HG02571 (cell line): ENCODE measurements around the gene STK33.

ENCODE experiments used
- ATAC-seq: cut with Tn5 transposase; IDR thresholded peaks from one replicate; pipeline ENCODE4 v1.9.1; 2021; ENCODE audit warnings: mild to moderate bottlenecking, moderate library complexity; ENCODE audit not compliant: unreplicated experiment

STK33 gene

DNA sequence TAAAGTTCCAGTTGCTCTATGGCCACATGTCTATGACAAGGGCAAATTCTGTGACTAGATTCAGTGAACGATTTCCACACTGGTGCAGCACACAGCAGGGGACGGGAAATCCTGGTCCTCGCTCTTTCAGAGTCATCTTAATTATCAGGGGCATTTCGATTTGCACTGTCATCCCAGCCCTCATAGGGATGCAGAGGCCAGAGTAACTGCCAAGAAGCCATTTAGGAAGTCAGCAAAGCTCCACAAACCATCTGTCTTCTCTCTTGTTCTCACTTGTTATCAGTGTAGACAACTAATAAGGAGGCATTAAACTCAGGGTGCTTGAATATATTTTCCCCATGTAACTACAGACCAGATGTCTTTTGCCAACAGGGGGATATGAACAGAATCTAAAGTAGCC, 151.7 kb downstream of the STK33 start:
- no peak for ATAC-seq

DNA sequence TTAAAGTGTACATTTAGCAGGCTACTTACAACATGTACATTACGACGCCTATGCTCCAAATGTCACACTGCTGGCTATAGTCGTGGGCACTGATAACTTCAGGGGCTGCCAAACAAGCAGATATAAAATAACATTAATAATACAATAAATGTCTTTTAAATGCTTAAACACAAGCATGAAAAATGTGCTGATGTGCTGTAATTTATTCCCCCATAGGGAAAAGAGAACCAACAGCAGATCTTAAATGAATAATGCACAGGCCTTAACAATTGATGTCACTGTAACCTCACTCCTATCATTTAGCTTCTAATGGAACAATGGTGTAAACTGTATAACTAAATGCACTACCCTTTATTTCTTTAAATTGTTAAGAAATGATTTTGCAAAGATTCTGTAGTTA, 153.4 kb downstream of the STK33 start:
- no peak for ATAC-seq

DNA sequence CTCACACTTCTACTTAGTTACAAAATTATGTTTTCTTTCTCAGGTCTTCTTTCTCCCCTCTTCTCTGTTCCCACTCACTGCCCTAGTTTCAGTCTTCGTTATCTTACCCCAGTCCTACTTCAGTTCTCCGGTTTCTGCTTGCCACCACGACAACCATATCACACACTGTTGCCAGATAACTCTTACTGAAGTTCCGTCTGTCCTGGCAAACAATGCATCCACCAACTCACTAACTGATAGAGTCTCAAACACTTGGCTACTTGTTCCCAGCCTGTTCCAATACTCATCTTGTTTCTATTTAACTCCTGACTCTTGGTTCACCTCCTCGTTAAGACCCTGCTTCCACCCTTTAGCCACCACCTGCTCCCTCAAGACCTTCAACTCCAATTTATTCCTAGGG, 164.5 kb downstream of the STK33 start:
- ATAC-seq, result no peak

DNA sequence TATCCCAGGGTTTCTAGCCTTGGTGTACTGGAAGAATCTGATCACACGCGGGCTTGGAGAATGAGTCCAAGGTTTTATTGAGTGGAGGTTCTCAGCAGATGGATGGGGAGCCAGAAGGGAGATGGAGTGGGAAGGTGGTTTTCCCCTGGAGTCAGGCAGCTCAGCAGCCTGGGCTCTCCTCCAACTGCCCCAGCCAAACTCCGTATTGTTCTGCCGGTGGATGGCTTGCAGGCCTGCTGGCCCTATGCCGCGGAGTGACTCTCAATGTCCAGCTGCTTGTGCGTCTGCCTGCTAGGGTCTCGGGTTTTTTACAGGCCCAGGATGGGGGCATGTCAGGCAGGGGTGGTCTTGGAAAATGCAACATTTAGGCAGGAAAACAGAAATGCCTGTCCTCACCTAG, 168.0 kb downstream of the STK33 start:
- no peak for ATAC-seq

DNA sequence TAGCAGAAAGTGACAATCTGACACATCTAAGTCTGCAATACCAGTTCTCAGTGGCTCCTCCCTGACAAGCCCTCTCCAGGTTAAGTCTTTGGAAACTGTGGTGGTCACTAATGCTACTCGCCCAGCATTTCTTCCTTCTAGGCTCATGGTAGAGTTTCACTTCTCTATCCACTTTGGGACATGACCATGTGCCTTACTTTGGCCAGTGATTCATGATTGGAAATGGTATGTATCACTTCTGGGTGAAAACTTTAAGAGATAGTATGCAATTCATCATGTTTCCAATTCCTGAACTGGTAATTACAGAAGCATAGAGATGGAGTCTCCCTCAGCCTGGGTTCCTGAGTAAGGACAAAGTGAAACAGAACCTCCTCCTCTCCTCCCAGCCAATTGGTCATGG, 178.8 kb downstream of the STK33 start:
- no peak for ATAC-seq

DNA sequence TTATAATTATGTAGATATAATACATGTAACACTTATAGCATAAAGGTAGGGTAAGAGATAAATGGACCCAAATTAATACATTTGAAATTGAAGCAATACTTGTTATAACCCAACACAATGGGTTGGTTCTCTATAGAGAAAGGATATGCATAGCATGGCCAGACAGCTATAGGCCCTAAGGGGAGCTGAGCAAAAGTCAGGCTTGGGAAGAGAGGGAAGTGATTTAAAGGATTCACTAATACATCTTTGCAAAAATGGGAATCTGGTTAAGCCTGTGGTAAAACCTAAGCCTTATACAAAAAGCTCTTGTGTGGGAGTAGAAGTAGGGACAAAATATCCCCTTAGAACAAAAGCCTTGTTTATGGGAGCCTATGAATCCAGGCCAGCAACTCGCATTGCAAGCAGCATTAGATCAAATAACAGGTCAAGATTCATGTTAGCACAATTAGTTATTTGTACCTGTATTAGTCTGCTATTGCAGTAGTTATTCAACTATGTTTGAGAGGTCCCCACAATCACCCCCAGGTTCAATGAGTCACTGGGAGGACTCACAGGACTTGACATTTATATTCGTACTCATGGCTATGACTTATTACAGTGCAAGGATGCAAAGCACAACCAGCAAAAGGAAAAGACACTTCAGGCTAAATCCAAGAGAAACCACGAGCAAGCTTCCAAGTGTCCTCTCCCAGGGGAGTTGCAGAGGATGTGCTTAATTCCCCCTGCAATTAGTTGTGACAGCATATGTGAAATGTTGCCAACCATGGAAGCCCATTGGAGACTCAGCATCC, 185.7 kb downstream of the STK33 start:
- ATAC-seq, result no peak

DNA sequence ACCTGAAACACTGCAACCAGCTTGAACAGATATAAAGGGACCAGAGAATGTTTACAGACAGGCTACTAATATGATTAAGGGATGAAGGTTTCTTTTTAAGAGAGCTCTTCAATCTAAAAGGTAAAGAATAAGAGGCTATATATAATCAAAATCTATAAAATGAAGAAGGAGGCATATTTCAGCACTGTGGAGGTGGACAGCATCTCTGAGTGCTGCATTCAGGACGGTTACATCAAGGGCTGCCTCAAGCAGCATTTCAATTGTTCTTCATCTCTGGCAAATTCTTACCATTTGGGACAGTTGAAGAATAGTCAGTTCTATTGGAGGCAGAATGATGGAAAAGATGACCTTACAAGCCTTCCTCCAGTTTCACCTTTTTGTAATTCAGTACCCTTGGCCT, 190.7 kb downstream of the STK33 start:
- ATAC-seq, result no peak

DNA sequence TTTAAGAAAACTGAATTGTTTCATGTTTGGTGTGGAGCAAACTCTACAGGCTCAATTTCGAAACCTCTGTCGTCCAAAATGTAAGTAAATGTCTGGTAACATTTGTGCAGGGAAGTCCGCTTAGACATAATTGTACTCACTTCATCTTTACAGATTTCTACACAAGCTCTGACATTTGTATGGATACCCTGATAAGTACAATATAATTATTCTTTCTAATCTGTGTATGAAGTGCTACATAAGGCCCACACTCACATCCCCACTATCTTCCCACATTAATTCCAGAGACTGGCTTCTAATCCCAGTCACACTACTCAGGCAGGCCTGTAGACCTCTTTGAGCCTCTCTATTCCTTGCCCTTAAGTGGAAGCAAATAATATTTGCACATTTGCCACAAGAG, 201.1 kb downstream of the STK33 start:
- ATAC-seq, result no peak

DNA sequence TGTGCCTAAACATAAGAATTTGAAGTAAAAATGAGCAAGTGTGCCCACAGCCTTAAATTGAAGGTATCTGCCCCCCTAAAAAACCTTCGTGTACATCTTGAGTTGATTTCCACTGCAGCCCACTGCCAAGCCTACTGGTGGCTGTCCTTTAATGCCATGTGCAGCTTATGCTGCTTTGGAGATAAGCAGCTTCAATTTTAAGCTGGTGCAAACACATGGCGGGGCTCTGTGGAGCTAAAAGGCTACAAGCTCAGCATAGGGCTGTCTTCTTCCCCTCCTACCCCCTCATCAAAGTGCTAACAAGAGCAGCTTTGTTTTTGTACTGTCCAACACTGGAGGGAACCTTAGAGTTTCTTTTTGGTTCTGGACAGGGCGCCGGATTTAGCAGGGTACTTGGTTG, 201.9 kb downstream of the STK33 start:
- ATAC-seq, result no peak

DNA sequence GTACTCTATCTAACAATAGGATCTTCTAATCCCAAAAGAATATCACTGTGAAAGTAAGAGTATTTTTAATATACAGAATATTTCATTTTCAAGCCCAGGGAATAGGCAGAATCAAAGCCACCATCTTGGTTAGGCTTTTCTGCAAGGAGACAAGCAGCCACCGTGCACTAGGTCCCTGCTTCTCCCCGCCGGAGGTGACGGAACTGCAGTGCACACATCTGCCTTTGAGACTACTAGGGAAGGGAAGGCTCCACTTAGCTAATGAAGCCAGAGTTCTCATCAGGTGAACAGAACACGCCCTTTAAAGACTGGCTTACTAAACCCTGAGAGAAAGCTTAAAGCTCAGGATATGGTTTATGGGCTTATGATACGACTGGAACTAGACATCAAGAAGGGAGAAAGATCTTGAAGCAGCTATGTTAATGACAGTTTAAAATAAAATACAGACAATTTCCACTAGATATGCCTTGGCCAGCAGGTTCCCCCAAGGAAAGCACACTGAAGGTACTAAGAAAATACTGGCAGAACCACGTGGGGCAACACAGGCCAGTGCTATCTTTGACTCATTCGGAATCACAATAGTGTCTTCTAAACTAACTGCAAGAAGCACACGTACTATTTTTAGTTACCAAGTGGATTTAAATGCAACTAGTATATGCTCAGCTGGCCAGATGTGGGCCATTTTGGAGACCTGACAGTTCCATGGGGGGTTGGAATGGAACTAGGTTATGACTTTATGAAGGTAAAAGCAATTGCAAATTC, 203.0 kb downstream of the STK33 start:
- ATAC-seq, result no peak

DNA sequence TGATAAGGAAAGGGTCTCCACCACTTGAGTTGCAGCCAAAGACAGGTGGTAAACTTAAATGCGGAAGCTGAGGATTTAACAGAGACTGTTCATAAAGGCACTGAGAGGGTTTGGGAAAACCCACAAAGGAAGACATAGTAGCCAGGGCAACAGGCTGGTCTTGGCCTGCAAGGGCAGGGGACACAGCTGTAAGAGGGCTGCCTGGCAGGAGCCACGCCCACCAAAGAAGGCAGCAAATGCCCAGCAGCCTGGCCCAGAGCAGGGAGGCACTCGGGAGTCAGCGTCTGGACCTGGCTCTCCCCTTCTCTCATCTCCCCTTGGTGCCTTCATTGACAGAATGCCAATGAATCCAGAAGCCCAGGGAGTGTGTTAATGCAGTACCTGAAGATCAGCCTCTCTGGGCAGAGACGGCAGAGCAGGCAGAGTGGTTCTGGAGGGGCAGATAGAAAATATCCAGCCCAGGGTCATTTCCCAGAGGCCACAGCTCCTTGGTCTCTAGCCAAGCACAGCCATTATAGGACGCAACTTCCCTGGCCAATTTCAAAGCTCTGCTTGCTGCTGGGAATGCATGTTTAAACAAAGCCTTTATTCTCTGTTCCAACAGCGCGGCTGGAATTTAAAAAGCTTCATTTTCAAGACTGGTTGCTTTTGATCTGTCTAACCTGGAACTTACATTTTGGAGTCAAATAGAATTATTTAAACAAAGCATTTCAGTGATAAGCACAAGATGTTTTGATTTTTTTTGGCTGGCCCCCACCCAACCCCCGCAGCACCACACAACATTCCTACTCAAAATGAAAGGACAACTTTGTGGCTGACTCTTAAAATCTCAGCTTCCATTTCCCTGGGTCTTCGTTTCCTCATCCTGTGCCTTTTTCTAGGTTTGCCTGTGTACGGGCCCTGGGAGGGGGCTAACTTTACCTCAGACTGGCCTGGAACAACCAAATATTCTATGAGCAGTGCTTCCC, 204.7 kb downstream of the STK33 start:
- no peak for ATAC-seq

DNA sequence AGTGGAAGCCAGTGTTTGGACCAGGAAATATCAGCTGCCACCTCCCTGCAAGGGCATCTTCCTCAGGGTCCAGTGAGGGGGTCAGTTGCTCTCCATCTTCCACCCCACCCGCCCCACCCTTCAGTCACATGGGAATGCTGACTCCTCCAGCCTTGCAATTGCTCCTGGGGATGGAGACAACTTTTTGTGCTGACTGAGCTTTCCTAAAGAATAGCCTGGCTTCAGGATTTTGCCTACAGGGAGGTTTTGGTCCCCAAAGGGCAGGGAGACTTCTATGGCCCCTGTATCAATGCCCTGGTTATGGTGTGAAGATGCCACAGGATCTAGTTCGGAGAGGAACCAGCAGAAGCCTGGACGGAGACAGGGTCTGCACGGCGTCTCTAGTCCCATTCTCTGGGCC, 206.3 kb downstream of the STK33 start:
- ATAC-seq, result no peak

DNA sequence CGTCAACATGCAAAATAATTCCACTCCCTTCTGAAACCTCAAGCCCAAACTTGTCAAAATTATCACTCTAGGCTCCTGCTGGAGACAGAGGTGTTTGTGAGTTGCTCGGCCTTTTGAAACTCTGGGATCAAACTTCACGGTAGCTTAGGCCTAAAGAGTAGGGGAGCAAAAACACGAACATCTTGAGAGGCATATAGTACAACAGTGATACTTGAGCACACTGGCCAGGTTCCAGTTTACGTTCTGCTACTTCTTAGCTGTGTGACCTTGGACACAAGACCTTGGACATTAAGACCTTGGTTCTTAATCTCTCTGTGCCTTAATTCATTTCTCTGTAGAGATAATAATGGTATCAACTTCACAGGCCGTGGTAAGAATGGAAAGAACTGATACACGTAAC, 206.9 kb downstream of the STK33 start:
- ATAC-seq, result no peak

DNA sequence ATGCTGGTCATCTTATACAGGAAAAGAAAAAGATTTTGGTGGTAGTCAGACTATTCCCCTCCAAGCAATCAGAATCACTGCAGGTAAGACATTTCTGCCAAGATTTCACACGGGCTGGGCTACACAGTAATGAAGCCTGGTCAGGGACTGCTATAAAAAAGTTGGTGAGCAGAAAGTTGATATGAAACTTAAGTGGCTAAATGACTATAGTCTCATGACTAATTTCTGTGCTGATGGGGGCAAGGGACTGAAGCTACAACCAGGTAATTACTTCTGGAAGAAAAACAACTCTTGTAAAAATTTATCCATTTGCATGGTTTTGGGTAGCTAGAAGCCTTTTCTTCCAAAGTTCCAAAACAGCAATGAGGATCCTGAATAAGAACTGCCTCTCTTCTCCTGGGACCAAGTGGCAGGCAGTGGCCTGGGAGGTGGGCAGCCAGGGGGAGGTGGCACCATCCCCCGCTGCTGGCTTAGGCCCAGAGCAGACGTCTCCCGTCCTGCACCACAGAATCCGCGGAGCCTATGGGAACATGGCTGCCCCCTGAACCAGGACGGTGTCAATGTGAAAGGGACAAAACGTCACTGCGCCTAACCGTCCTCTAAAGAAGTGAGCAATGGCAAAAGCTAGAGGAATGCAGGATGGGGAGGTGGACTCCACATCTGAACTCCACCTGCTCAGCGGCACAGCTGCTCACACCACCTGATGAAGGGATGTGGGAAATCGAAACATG, 207.7 kb downstream of the STK33 start:
- no peak for ATAC-seq

DNA sequence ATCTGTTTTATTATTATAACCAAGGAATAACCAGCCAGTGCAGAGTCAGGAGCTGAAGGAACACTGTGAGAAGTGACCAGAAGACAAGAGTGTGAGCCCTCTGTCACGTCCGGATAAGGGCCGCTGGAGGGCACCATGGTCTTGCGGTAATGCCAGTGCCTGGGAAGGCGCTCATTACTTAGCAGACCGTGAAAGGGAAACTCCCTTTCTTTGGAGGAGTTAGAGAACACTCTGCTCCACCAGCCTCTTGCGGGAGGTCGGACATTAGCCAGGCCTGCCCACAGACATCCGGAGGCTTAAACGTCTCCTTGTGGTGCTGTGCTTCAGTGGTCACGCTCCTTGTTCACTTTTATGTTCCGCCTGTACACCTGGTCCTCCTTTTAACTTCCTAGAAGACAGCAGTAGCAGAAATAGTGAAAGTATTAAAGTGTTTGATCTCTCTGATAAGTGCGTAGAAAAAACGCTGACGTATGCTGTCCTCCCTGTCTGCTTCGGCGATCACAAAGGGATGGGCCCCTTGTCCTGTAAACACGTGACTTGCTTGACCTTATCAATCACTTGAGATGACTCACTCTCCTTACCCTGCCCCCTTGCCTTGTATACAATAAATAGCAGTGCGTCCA, 209.7 kb downstream of the STK33 start:
- ATAC-seq, result no peak

DNA sequence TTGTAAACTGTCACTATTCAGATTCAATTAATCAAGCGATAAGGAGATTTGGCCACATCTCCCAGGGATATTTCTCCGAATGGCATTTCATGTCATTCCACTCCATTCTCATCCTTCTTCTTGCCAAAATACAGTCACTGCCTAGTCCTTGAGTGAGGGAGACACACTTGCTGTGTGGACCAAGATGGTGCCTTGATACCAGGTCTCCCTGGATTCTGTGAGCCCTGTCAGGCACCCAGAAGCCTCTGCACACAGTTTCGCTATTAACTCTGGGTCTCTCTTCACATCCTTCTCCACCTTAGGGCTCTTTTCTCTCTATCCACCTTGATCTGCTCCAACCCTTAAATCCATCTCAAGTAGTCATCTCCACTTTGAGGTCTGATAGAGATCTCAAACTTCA, 210.4 kb downstream of the STK33 start:
- no peak for ATAC-seq

DNA sequence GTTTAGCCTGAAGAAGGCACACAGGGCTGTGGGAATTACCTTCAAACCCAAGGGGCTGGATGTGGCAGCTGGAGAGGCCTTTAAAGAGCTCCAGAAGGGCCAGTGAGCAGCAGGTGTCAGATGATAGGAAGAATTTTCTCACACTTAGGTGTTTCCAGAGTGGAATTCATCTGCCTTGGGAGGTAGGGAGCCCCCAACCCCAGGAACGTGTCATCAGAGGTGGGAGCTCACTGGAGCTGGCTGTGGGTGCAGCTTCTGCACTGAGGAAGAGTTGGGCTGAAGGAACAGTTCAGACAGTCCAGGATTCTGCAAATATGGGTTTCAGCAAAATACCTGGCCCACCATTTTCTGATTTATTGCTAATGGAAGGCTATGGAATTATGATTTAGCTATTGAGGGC, 210.8 kb downstream of the STK33 start:
- ATAC-seq, result no peak

DNA sequence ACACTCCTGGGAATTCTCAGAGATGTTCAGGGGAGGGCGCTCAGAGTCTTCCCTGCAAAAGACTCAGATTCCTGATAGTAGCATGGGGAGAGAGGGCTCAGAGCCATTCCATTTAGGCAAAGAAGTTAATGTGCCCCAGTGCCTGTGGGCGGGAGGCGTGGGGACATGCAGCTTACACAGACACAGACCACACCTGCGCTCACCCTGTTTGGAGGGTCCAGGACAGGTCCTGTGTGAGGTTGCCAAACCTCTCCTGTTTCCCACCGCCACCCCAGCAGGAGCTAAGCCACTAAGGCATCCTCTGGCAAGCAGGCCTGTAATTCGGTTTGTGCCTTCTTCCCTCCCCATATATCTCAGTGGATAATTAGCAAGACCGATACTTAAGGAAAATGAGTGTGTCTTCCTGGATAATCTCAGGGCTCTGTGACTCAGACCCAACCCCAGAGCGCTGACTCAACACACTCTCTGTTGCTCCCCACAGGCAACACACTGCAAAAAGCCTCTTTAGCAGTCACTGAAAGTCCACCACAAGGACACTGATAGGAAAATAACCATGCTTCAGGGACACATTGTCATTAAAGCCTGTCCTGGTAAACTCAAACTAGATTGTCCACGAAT, 211.5 kb downstream of the STK33 start:
- ATAC-seq, result no peak

DNA sequence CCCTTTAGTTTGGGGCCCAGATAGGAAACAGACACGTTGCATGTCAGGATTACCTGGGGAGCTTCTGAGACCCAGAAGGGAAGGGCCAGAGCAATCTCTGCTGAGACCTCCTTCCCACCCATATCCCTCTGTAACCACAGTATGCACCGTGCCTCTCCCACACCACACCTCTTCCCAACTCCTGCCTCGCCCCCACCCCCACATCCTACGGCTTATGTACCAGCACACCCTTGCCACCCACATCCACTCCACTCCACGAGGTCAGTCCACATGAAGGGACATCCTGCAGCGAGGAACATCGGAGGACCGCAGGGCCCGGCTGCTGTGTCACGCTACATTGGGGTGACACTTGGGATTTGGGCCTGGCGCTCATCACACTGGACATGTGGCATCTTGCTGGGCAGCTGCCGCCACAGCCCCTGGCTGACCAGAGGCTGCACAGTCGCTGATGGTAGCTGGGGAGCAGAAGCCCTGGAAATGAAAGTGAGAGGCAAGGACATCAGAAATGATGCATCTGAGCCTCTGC, 212.1 kb downstream of the STK33 start:
- no peak for ATAC-seq

DNA sequence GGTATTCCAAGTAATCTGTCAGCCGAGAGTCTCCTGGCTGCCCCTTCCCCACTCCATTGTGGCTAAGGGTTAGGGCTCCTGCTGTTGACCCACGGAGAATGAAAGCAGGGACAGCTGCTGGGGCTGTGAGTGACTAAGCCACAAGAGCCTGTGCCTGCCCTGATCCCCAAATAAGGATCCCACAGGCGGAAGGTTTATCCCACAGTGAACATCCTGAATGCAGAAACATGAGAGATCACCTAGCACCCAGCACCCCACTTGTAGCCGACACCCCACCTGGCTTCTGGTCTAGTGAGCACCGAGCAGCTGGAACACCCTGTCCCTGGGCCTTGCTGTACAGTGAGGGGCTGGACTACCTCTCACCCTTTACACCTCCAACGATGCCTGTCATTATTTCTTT, 212.7 kb downstream of the STK33 start:
- ATAC-seq, result no peak
